Astrocyte (in vitro differentiated cells and primary cell): ENCODE measurements around the gene RUBCNL. TPM values are rescaled to one million over a fixed set of nuclear protein-coding genes. Genes with fewer than 3 reads are reported as not detected.

ENCODE experiments used
- DNase-seq: peaks from one replicate; pipeline ENCODE4 v3.0.0-alpha.2; 2010; ENCODE audit warnings: low read depth
- FAIRE-seq: peaks from 2 replicates; lab custom pipeline; 2011; peaks lifted over from hg19 to GRCh38; lab: Jason Lieb, UNC
- H2AFZ ChIP-seq: 2 replicates; pipeline ENCODE4 v1.6.0; 2012; ENCODE audit warnings: low read depth, low read length, inconsistent platforms
- H3K27ac ChIP-seq: 2 replicates; pipeline ENCODE4 v1.5.1; 2011; ENCODE audit warnings: low read depth, low read length, inconsistent platforms
- H3K27me3 ChIP-seq: 2 replicates; pipeline ENCODE4 v1.6.0; 2011; ENCODE audit warnings: low read length, inconsistent platforms; ENCODE audit not compliant: insufficient read depth
- H3K36me3 ChIP-seq: 2 replicates; pipeline ENCODE4 v1.5.1; 2011; ENCODE audit warnings: low read length, inconsistent platforms; ENCODE audit not compliant: insufficient read depth
- H3K4me1 ChIP-seq: 2 replicates; pipeline ENCODE4 v1.5.1; 2011; ENCODE audit warnings: low read length, inconsistent platforms; ENCODE audit not compliant: insufficient read depth
- H3K4me2 ChIP-seq: 2 replicates; pipeline ENCODE4 v1.6.0; 2012; ENCODE audit warnings: low read length, inconsistent platforms
- H3K4me3 ChIP-seq: 2 replicates; pipeline ENCODE4 v1.5.1; 2011; ENCODE audit warnings: low read depth, mild to moderate bottlenecking, low read length, inconsistent platforms; ENCODE audit not compliant: insufficient read depth
- H3K79me2 ChIP-seq: 2 replicates; pipeline ENCODE4 v1.6.0; 2012; ENCODE audit warnings: mild to moderate bottlenecking, low read length, inconsistent platforms; ENCODE audit not compliant: insufficient read depth
- H3K9ac ChIP-seq: 2 replicates; pipeline ENCODE4 v1.6.0; 2012; ENCODE audit warnings: mild to moderate bottlenecking, low read length, inconsistent platforms
- H3K9me3 ChIP-seq: 2 replicates; pipeline ENCODE4 v1.5.1; 2012; ENCODE audit warnings: low read depth, mild to moderate bottlenecking, low read length, inconsistent platforms; ENCODE audit not compliant: insufficient read depth
- H4K20me1 ChIP-seq: 2 replicates; pipeline ENCODE4 v1.6.0; 2012; ENCODE audit warnings: low read length, inconsistent platforms; ENCODE audit not compliant: insufficient read depth
- H3K27ac Mint-ChIP-seq: one replicate; pipeline ENCODE4 v1.8.0; 2021; ENCODE audit warnings: mild to moderate bottlenecking, mixed read lengths; ENCODE audit not compliant: unreplicated experiment
- H3K27me3 Mint-ChIP-seq: one replicate; pipeline ENCODE4 v1.8.0; 2021; ENCODE audit warnings: low read depth, mixed read lengths; ENCODE audit not compliant: unreplicated experiment
- H3K36me3 Mint-ChIP-seq: one replicate; pipeline ENCODE4 v1.8.0; 2021; ENCODE audit warnings: low read depth, mixed read lengths; ENCODE audit not compliant: unreplicated experiment
- H3K4me1 Mint-ChIP-seq: one replicate; pipeline ENCODE4 v1.8.0; 2021; ENCODE audit warnings: low read depth, mixed read lengths; ENCODE audit not compliant: unreplicated experiment
- H3K4me3 Mint-ChIP-seq: one replicate; pipeline ENCODE4 v1.8.0; 2021; ENCODE audit warnings: mild to moderate bottlenecking, moderate library complexity, mixed read lengths; ENCODE audit not compliant: unreplicated experiment
- H3K9me3 Mint-ChIP-seq: one replicate; pipeline ENCODE4 v1.8.0; 2021; ENCODE audit warnings: mild to moderate bottlenecking, mixed read lengths; ENCODE audit not compliant: unreplicated experiment
- CTCF ChIP-seq: IDR thresholded peaks from 2 replicates; pipeline ENCODE4 v1.5.1; 2011; ENCODE audit warnings: low read depth, mild to moderate bottlenecking, inconsistent platforms, low read length, moderate library complexity; ENCODE audit not compliant: insufficient read depth
- EZH2 ChIP-seq: IDR thresholded peaks from 2 replicates; pipeline ENCODE4 v1.6.1; 2012; ENCODE audit warnings: mild to moderate bottlenecking, low read length, inconsistent platforms; ENCODE audit not compliant: insufficient read depth
- total RNA-seq: library from RNA; stranded (reverse); gene quantifications from 2 replicates; pipeline ENCODE4 v1.2.1, GENCODE V29; 2021

The RUBCNL gene
- total RNA-seq, 1 donor from 2014 or later = 1.5 TPM

GRCh38 chr13:46317120-46317519, 69.9 kb downstream of the RUBCNL start:
- Mint-ChIP-seq H3K36me3 (no peaks in the 10 kb centered on the region), H3K4me1 (no peaks in the 10 kb centered on the region), H3K27me3 (no peaks in the 10 kb centered on the region), H3K9me3 (no peaks in the 10 kb centered on the region), H3K27ac (no peak overlapping the region), H3K4me3 (no peak overlapping the region)
- no peak overlapping the region for H3K4me2 ChIP-seq
- no peaks in the 10 kb centered on the region for H3K79me2 ChIP-seq
- H3K27me3 ChIP-seq = peaks cover 9% of the 10 kb centered on the region
- no peak overlapping the region for H3K9ac ChIP-seq
- no peak for TF ChIP-seq CTCF
- no peak for TF ChIP-seq EZH2
- no peak for DNase-seq
- no peaks in the 10 kb centered on the region for H4K20me1 ChIP-seq
- no peak overlapping the region for H2AFZ ChIP-seq
- H3K4me1 ChIP-seq = no peaks in the 10 kb centered on the region
- H3K36me3 ChIP-seq = no peaks in the 10 kb centered on the region
- no peaks in the 10 kb centered on the region for H3K9me3 ChIP-seq
- H3K4me3 ChIP-seq = no peak overlapping the region
- no peak overlapping the region for H3K27ac ChIP-seq
- no peak for FAIRE-seq

GRCh38 chr13:46315491-46316075, 71.5 kb downstream of the RUBCNL start:
- H3K4me3 ChIP-seq = no peak overlapping the region
- no peaks in the 10 kb centered on the region for H4K20me1 ChIP-seq
- H3K36me3 Mint-ChIP-seq = no peaks in the 10 kb centered on the region
- H3K4me2 ChIP-seq = no peak overlapping the region
- no peaks in the 10 kb centered on the region for H3K4me1 Mint-ChIP-seq
- H3K9me3 Mint-ChIP-seq = no peaks in the 10 kb centered on the region
- H3K4me1 ChIP-seq = no peaks in the 10 kb centered on the region
- DNase-seq = no peak
- no peak overlapping the region for H2AFZ ChIP-seq
- no peak overlapping the region for H3K27ac Mint-ChIP-seq
- no peaks in the 10 kb centered on the region for H3K36me3 ChIP-seq
- FAIRE-seq = no peak
- TF ChIP-seq CTCF = no peak
- no peak for TF ChIP-seq EZH2
- H3K9ac ChIP-seq = no peak overlapping the region
- H3K79me2 ChIP-seq = no peaks in the 10 kb centered on the region
- H3K4me3 Mint-ChIP-seq = no peak overlapping the region
- no peak overlapping the region for H3K27ac ChIP-seq
- H3K9me3 ChIP-seq = no peaks in the 10 kb centered on the region
- peaks cover 9% of the 10 kb centered on the region for H3K27me3 ChIP-seq
- no peaks in the 10 kb centered on the region for H3K27me3 Mint-ChIP-seq

- Histone ChIP-seq H3K4me2 (no peak overlapping the region), H3K4me1 (no peaks in the 10 kb centered on the region), H3K9me3 (no peaks in the 10 kb centered on the region), H3K9ac (no peak overlapping the region), H4K20me1 (no peaks in the 10 kb centered on the region), H3K79me2 (no peaks in the 10 kb centered on the region), H3K4me3 (no peak overlapping the region), H2AFZ (no peak overlapping the region), H3K27ac (no peak overlapping the region), H3K36me3 (no peaks in the 10 kb centered on the region), H3K27me3 (peaks cover 9% of the 10 kb centered on the region)
- no peak for DNase-seq
- no peaks in the 10 kb centered on the region for H3K4me1 Mint-ChIP-seq
- TF ChIP-seq CTCF = no peak
- TF ChIP-seq EZH2 = no peak
- H3K36me3 Mint-ChIP-seq = no peaks in the 10 kb centered on the region
- H3K4me3 Mint-ChIP-seq = no peak overlapping the region
- no peaks in the 10 kb centered on the region for H3K27me3 Mint-ChIP-seq
- FAIRE-seq = no peak
- no peaks in the 10 kb centered on the region for H3K9me3 Mint-ChIP-seq
- H3K27ac Mint-ChIP-seq = no peak overlapping the region
Observed at GRCh38 chr13:46315036-46315435, 72.0 kb downstream of the RUBCNL start.
